CD4-positive, alpha-beta T cell (primary cell): Measurements from ENCODE around the gene VIL1. TPM values are rescaled to one million over a fixed set of nuclear protein-coding genes. Genes with fewer than 3 reads are reported as not detected.

Source experiments
- ATAC-seq: fragments of 200-7000 bp; cut with Tn5 transposase; one replicate; pipeline ENCODE4 v1.10.0; 2022; ENCODE audit warnings: mild to moderate bottlenecking; ENCODE audit not compliant: poor library complexity
- CTCF ChIA-PET: fragments of 350-600 bp; sonication (Branson Sonifier 250); formaldehyde crosslinking; loops from one replicate; lab custom pipeline; 2021; ENCODE audit warnings: antibody characterized with exemption, inconsistent platforms; lab: Charles Lee
- POLR2A ChIA-PET: fragments of 350-600 bp; sonication (Branson Sonifier 250); formaldehyde crosslinking; loops from one replicate; lab custom pipeline; 2021; ENCODE audit warnings: antibody characterized with exemption, inconsistent platforms; lab: Charles Lee
- DNase-seq, 14 experiments: peaks; one replicate each; pipeline ENCODE4 v3.0.0-alpha.2; 2013 to 2020; ENCODE audit warnings: mixed read lengths in 2 of 14
- H3K27ac ChIP-seq, 2 donors: one replicate each; pipeline versions ENCODE4 v1.5.1 to v1.7.0; 2013; ENCODE audit warnings: low read length in 2 of 2, low read depth in 1 of 2, mild to moderate bottlenecking in 1 of 2
- H3K27me3 ChIP-seq, 2 experiments: 1 replicate in 1 of 2; 2 replicates in 1 of 2; pipeline versions ENCODE4 v1.6.1 to v1.7.0; 2013; ENCODE audit warnings: low read length in 2 of 2, control low read depth in 1 of 2, mild to moderate bottlenecking in 1 of 2, moderate library complexity in 1 of 2; ENCODE audit not compliant: insufficient read depth in 2 of 2, control insufficient read depth in 1 of 2
- H3K36me3 ChIP-seq: one replicate; pipeline ENCODE4 v1.6.1; 2013; ENCODE audit warnings: low read length, control low read depth; ENCODE audit not compliant: insufficient read depth
- H3K4me1 ChIP-seq: one replicate; pipeline ENCODE4 v1.6.1; 2013; ENCODE audit warnings: low read length, control low read depth; ENCODE audit not compliant: insufficient read depth
- H3K4me3 ChIP-seq: one replicate; pipeline ENCODE4 v1.5.1; 2013; ENCODE audit warnings: mild to moderate bottlenecking, low read length, moderate library complexity
- H3K9me3 ChIP-seq, 2 experiments: 1 replicate in 1 of 2; 2 replicates in 1 of 2; pipeline versions ENCODE4 v1.6.1 to v1.7.0; 2013; ENCODE audit warnings: low read length in 2 of 2, mild to moderate bottlenecking in 2 of 2, control low read depth in 1 of 2, moderate library complexity in 1 of 2; ENCODE audit not compliant: control insufficient read depth in 1 of 2, insufficient read depth in 1 of 2
- H3K27ac Mint-ChIP-seq: one replicate; pipeline ENCODE4 v1.8.0; 2020; ENCODE audit warnings: mixed read lengths
- H3K27me3 Mint-ChIP-seq: one replicate; pipeline ENCODE4 v1.8.0; 2021; ENCODE audit warnings: mixed read lengths
- H3K36me3 Mint-ChIP-seq: one replicate; pipeline ENCODE4 v1.8.0; 2021; ENCODE audit warnings: low read depth, mixed read lengths
- H3K4me1 Mint-ChIP-seq: one replicate; pipeline ENCODE4 v1.8.0; 2021; ENCODE audit warnings: low read depth, mixed read lengths
- H3K4me3 Mint-ChIP-seq: one replicate; pipeline ENCODE4 v1.8.0; 2020; ENCODE audit warnings: mild to moderate bottlenecking, mixed read lengths
- H3K9me3 Mint-ChIP-seq: one replicate; pipeline ENCODE4 v1.8.0; 2020; ENCODE audit warnings: mixed read lengths
- intact Hi-C, 2 experiments: fragments of 100-400 bp; cut with DNase I in 1 of 2; cut with micrococcal nuclease in 1 of 2; formaldehyde crosslinking; loops; one replicate each; pipeline versions ENCODE4 v1.15.1 to v1.9.0; 2023 to 2025; cut with DNase I, micrococcal nuclease
- total RNA-seq, 174 experiments: library from RNA in 2 of 174; stranded (reverse) in 2 of 174; gene quantifications; one replicate each; pipeline ENCODE4 v1.2.3 and lab custom pipeline; 2021 to 2026
- TF ChIP-seq, protein P1 (sequence below): fragments of 200-600 bp; IDR thresholded peaks from one replicate; pipeline ENCODE4 v1.8.0; 2022; ENCODE audit warnings: antibody characterized with exemption, mild to moderate bottlenecking

VIL1 gene
- total RNA-seq, 2 experiments from 2014 or later = 0.20 to 0.33 TPM

DNA sequence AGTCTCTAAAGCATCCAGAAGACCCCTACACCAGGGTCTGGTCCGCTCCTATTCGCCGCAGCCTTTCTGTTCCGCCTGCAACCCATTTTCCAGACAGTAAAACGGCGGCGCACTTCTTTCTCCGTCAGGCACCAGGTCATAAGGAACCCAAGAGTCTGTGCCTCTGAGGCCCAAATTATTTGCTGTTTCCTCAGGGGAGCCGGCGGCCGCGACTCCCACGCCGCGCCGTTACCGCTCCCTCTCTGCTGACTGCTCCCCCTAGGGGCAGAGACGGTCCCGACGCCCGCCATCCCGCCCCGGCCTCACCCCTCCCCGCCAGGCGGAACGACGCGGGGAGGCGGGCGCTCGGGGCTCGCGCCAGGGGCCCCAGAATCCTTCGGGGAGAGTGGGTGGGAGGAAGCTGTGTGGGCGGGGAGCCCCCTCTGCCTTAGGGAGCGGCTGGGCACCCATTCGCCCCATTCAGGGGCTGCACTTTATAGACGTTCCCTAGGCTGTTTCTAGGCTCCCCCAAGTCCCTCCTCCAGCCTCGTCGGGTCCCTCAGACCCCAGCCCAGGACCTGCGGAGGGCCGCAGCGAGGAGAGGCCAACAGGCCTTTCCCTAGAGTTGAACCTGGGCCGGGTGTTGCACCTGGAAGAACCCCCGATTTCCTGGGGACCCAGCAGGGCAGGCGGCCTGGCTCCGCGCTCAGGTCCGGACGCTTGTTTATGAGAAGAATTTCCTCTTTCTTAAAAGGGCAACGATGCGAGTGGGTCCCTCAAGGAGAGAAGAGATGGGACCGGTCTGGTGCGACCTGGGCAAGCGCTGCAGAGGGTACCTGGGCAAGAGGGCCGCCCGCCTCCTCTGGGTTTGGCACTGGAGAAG, 22.9 kb upstream of the VIL1 start:
- Mint-ChIP-seq H3K4me3 (peak overlapping the region; percentile 94), H3K9me3 (no peaks in the 10 kb centered on the region), H3K27ac (peak overlapping the region; percentile 99), H3K36me3 (peaks cover 23% of the 10 kb centered on the region), H3K27me3 (no peaks in the 10 kb centered on the region), H3K4me1 (peaks cover 41% of the 10 kb centered on the region)
- DNase-seq (peak; percentile 88 to 98 (median 93)), ATAC-seq (peak; percentile 67)
- Histone ChIP-seq H3K27ac (peak overlapping the region; percentile 93 to 96), H3K4me1 (peaks cover 58% of the 10 kb centered on the region), H3K4me3 (peak overlapping the region; percentile 71), H3K27me3 (no peaks in the 10 kb centered on the region), H3K9me3 (no peaks in the 10 kb centered on the region), H3K36me3 (no peaks in the 10 kb centered on the region)
- intact Hi-C loops = loop anchor here (1.0 to 10.0 kb wide), 12 partner anchors 10 to 781 kb away; partner anchors contain the start of genes AAMP (in 2 of the 2), PNKD (in 2 of the 2), ARPC2 (in 1 of the 2) and CATIP (in 1 of the 2)
- POLR2A ChIA-PET = interaction anchor here (0.6 to 4.9 kb wide), 22 partner anchors 9 to 992 kb away, joined by 3 to 74 read pairs (median 6); partner anchors contain the start of genes AAMP, ARPC2, BCS1L and CATIP
- TF ChIP-seq, protein P1, sequence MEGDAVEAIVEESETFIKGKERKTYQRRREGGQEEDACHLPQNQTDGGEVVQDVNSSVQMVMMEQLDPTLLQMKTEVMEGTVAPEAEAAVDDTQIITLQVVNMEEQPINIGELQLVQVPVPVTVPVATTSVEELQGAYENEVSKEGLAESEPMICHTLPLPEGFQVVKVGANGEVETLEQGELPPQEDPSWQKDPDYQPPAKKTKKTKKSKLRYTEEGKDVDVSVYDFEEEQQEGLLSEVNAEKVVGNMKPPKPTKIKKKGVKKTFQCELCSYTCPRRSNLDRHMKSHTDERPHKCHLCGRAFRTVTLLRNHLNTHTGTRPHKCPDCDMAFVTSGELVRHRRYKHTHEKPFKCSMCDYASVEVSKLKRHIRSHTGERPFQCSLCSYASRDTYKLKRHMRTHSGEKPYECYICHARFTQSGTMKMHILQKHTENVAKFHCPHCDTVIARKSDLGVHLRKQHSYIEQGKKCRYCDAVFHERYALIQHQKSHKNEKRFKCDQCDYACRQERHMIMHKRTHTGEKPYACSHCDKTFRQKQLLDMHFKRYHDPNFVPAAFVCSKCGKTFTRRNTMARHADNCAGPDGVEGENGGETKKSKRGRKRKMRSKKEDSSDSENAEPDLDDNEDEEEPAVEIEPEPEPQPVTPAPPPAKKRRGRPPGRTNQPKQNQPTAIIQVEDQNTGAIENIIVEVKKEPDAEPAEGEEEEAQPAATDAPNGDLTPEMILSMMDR = peak; percentile 75
- CTCF ChIA-PET = interaction anchor here (0.6 to 3.2 kb wide), 22 partner anchors 8 to 314 kb away, joined by 3 to 22 read pairs (median 5); partner anchors contain the start of genes AAMP, CATIP, CXCR1 and PNKD

DNA sequence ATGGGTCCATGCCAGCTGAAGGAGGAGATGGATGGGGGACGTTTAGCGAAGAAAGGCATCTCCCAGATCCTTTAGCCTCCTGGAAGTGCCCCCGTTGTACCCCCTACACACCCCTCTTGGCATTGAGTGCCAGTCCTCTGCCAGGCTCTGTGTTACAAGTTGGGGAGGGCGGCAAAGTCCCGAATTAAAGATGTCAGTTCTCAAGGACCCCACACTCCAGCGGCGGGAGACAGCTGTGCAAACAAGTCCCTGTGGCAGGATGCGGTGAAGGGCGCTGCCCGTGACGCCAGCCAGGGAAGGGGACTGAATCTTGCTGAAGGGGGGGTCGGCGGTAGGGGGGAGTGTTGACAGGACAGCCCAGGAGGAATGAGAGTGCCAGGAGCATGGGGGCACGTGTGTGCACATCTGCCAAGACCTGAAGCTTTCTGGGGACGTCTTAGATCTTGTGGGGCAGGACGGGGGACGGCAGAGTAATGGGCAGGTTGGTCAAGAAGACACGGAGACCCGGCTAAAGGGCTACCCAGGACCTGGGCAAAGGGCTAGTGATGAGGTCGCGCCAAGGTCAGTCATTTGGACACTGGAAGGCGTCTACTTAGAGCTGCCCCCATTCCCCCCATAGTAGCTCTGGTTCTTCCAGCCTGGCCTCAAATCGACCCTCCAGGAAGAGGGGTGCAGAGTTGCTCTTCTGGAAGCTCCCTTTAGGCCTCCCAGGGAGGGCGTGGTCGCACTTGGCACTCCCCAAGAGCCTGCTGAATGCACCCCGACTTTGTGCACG, 22.0 kb upstream of the VIL1 start:
- Mint-ChIP-seq H3K4me3 (peak overlapping the region; percentile 94), H3K27ac (peak overlapping the region; percentile 99), H3K9me3 (no peaks in the 10 kb centered on the region), H3K27me3 (no peaks in the 10 kb centered on the region), H3K4me1 (peaks cover 48% of the 10 kb centered on the region), H3K36me3 (peaks cover 32% of the 10 kb centered on the region)
- Histone ChIP-seq H3K36me3 (peaks cover 6% of the 10 kb centered on the region), H3K9me3 (no peaks in the 10 kb centered on the region), H3K27ac (peak overlapping the region; percentile 93 to 96), H3K4me1 (peaks cover 66% of the 10 kb centered on the region), H3K4me3 (peak overlapping the region; percentile 71), H3K27me3 (no peaks in the 10 kb centered on the region)
- peak; percentile 28 for ATAC-seq
- intact Hi-C loops = loop anchor here (1.0 to 10.0 kb wide), 10 partner anchors 9 to 780 kb away; partner anchors contain the start of genes AAMP (in 2 of the 2), PNKD (in 2 of the 2), ARPC2 (in 1 of the 2) and CATIP (in 1 of the 2)
- TF ChIP-seq, protein P1 = no peak
- ChIA-PET CTCF (interaction anchor here (0.6 to 3.2 kb wide), 22 partner anchors 7 to 313 kb away, joined by 3 to 22 read pairs (median 5); partner anchors contain the start of genes AAMP, CATIP, CXCR1 and PNKD), POLR2A (interaction anchor here (0.6 to 4.9 kb wide), 25 partner anchors 8 to 991 kb away, joined by 3 to 74 read pairs (median 4); partner anchors contain the start of genes AAMP, ANKZF1, ARPC2 and ATG9A)
- DNase-seq = peak; percentile 58 to 92 (median 78)
